Heart left ventricle (tissue), 16 donors: Measurements from ENCODE around the gene DPAGT1. TPM values are rescaled to one million over a fixed set of nuclear protein-coding genes. Genes with fewer than 3 reads are reported as not detected.
"Not testable (repeated sequence)": the region's sequence is repeated elsewhere in the genome, so short reads cannot be mapped to it uniquely, and the experiment has no call there.

Experiments
- ATAC-seq, 4 donors: fragments of 200-7000 bp; cut with Tn5 transposase; one replicate each; pipeline ENCODE4 v1.9.1; 2020 to 2022; ENCODE audit warnings: moderate library complexity in 4 of 4, mild to moderate bottlenecking in 3 of 4, moderate number of reproducible peaks in 1 of 4
- DNase-seq, 5 donors: peaks; one replicate each; pipeline ENCODE4 v3.0.0-alpha.2; 2020
- H3K27ac ChIP-seq, 12 donors: fragments of 200-600 bp; sonication (generic) in 4 of 12; one replicate each; pipeline versions ENCODE4 v1.5.0 to v1.8.0; 2016 to 2022; ENCODE audit warnings: mild to moderate bottlenecking in 2 of 12
- H3K27me3 ChIP-seq, 9 donors: fragments of 200-600 bp; sonication (generic) in 2 of 9; one replicate each; pipeline versions ENCODE4 v1.5.1 to v1.8.0; 2016 to 2022; ENCODE audit warnings: mild to moderate bottlenecking in 3 of 9
- H3K36me3 ChIP-seq, 9 donors: fragments of 200-600 bp; sonication (generic) in 2 of 9; one replicate each; pipeline versions ENCODE4 v1.5.0 to v1.8.0; 2018 to 2022; ENCODE audit warnings: mild to moderate bottlenecking in 2 of 9
- H3K4me1 ChIP-seq, 12 donors: fragments of 200-600 bp; sonication (generic) in 4 of 12; one replicate each; pipeline versions ENCODE4 v1.5.0 to v1.8.0; 2016 to 2022; ENCODE audit warnings: mild to moderate bottlenecking in 3 of 12
- H3K4me3 ChIP-seq, 12 donors: fragments of 200-600 bp; sonication (generic) in 4 of 12; one replicate each; pipeline versions ENCODE4 v1.5.0 to v1.8.0; 2017 to 2022; ENCODE audit warnings: mild to moderate bottlenecking in 9 of 12, moderate library complexity in 4 of 12
- H3K9me3 ChIP-seq, 12 donors: fragments of 200-600 bp; sonication (generic) in 4 of 12; one replicate each; pipeline versions ENCODE4 v1.5.0 to v1.8.0; 2016 to 2022; ENCODE audit warnings: mild to moderate bottlenecking in 1 of 12
- POLR2A ChIP-seq, 2 donors: fragments of 450-650 bp; IDR thresholded peaks; one replicate each; pipeline ENCODE4 v1.6.1; 2017; ENCODE audit warnings: antibody characterized with exemption in 2 of 2, mild to moderate bottlenecking in 2 of 2, moderate library complexity in 2 of 2
- WGBS, 4 donors: extraction: QIAGEN DNeasy Blood & Tissue Kit in 2 of 4; methylation state at CpG; one replicate each; pipeline versions ENCODE4 v1.1.5 to v1.1.7; 2013 to 2018; 5-methylcytosine and 5-hydroxymethylcytosine counted together
- intact Hi-C, 10 donors: fragments of 100-400 bp; cut with DNase I; formaldehyde crosslinking; loops; one replicate each; pipeline versions ENCODE4 v1.11.1 to v1.14.2; 2022
- polyA plus RNA-seq, 2 donors: library from polyadenylated mRNA; stranded (reverse); fragments of 200-250 nt; gene quantifications; one replicate each; pipeline ENCODE4 v1.2.3, GENCODE V29; 2013
- total RNA-seq, 9 donors: library from RNA; depleted of rRNA in 2 of 9; stranded (reverse); fragments of >200 nt in 2 of 9; fragmentation: NEBNext Ultra II Directional in 3 of 9; extraction: Animal tissue kit (Norgen Biotek cat#: 25700) in 3 of 9; gene quantifications; one replicate each; pipeline versions ENCODE4 v1.1.0 to v1.2.4, GENCODE V29; 2016 to 2023
- TF ChIP-seq, protein P1 (sequence below), 12 donors: fragments of 200-600 bp; sonication (generic) in 4 of 12; IDR thresholded peaks; one replicate each; pipeline versions ENCODE4 v1.5.0 to v1.8.0; 2018 to 2022; ENCODE audit warnings: antibody characterized with exemption in 12 of 12, mild to moderate bottlenecking in 5 of 12
- donor health status: ischemic (EF 13 %, LVEDD 7.1; RV severe dilation, severe dysfunction).
- donor health status: healthy with polysubstance abuse.
- donor health status: DM: no; HTN: yes; CAD: no.
- donor health status: DM: no; HTN: no; CAD: no.
- donor health status: ischemic (EF 25% LVEDD 6.9; RV normal size, moderate dysfunction).
- donor health status: ischemic (EF 25% LVEDD 5.7; RV mildly dilated, moderate dysfunction).
- donor health status: healthy.
- donor health status: DM: yes; HTN: yes; CAD: no.
- donor health status: ischemic (EF 35%, LVEDD 5.7; RV mildly dilated, moderate dysfunction).
- donor health status: nonischemic (EF 11% LVEDD 7.7; RV severe dilation, severe dysfunction).
- donor health status: DM: yes; HTN: yes; CAD: no.
- donor health status: PGD.
- donor health status: ischemic (EF 29% LVEDD 5.4; RV normal size, mild dysfunction).
- donor health status: nonischemic (EF 23%, LVEDD 6.1; RV moderate dilation, normal function).

Gene DPAGT1
- total and polyA plus RNA-seq, 11 donors: 11.2 to 32.9 (median 16.5) TPM

DNA sequence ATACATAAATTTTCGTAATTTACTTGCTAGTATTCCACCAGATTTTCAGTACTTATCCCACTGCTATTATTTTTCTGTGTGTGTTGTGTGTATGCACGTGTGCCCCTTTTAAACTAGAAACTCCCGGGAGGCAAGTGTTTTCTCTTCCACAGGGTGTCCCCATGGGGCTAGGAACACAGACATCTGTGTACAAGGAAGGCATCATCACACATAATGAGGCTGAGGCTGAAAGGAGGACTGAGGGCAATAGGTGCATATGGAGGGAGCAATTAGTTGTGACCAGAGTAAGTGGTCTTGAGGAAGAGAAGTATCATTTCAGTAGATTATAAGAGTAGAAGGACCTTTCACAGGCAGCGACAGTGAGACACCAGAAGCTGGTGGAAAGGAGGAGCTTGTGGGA is 2.1 kb upstream of the DPAGT1 start:
- intact Hi-C loops: loop anchor here in 4 of 10 donors (2.0 to 10.0 kb wide), 5 partner anchors 37 to 231 kb away; partner anchors contain the start of genes MCAM (in 1 of the 4), RNF26 (in 1 of the 4) and VPS11 (in 1 of the 4)
- Histone ChIP-seq H3K27ac (peak overlapping the region in 6 of 12 donors; percentile 23 to 97 (median 94)), H3K36me3 (peaks cover 0 to 3% (median 0%) of the 10 kb centered on the region in 9 donors), H3K27me3 (no peaks in the 10 kb centered on the region), H3K4me3 (no peak overlapping the region), H3K4me1 (peaks cover 8 to 53% (median 42%) of the 10 kb centered on the region in 12 donors), H3K9me3 (no peaks in the 10 kb centered on the region)
- 54 to 58% (median 55%) methylated on average over 4 of the region's 4 CpGs for WGBS, 4 donors
- no peak for DNase-seq
- ATAC-seq: no peak
- TF ChIP-seq, protein P1, sequence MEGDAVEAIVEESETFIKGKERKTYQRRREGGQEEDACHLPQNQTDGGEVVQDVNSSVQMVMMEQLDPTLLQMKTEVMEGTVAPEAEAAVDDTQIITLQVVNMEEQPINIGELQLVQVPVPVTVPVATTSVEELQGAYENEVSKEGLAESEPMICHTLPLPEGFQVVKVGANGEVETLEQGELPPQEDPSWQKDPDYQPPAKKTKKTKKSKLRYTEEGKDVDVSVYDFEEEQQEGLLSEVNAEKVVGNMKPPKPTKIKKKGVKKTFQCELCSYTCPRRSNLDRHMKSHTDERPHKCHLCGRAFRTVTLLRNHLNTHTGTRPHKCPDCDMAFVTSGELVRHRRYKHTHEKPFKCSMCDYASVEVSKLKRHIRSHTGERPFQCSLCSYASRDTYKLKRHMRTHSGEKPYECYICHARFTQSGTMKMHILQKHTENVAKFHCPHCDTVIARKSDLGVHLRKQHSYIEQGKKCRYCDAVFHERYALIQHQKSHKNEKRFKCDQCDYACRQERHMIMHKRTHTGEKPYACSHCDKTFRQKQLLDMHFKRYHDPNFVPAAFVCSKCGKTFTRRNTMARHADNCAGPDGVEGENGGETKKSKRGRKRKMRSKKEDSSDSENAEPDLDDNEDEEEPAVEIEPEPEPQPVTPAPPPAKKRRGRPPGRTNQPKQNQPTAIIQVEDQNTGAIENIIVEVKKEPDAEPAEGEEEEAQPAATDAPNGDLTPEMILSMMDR (IDR thresholded peaks at IDR 0.05): no peak
- TF ChIP-seq POLR2A (IDR thresholded peaks at IDR 0.05): no peak

DNA sequence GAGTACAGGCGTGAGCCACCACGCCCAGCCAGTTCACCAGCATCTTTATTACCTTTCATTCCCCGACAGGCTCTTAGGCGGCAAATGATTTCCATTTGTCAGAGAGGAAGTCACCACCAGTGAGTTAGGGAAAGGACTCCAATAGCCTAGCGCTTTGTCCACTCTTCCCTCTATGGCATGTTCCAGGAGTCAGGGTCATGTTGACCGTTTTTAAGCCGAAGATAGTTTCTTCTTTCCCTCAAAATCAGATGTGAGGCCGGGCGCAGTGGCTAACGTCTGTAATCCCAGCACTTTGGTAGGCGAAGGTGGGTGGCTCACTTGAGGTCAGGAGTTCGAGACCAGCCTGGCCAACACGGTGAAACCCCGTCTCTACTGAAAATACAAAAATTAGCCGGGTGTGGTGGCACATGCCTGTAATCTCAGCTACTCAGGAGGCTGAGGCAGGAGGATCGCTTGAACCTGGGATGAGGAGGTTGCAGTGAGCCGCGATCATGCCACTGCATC is 1.6 kb upstream of the DPAGT1 start:
- H3K27me3 ChIP-seq, H3K9me3 ChIP-seq, ATAC-seq, H3K36me3 ChIP-seq, DNase-seq: not testable (repeated sequence)
- Histone ChIP-seq H3K4me3 (peak overlapping the region in 11 of 12 donors; percentile 38 to 94 (median 86)), H3K27ac (peak overlapping the region; percentile 78 to 97 (median 92)), H3K4me1 (peaks cover 8 to 47% (median 38%) of the 10 kb centered on the region in 12 donors)
- WGBS, 4 donors: 77 to 82% (median 80%) methylated on average over 17 to 18 of the region's 18 CpGs
- intact Hi-C loops: loop anchor here in 4 of 10 donors (2.0 to 10.0 kb wide), 5 partner anchors 36 to 232 kb away; partner anchors contain the start of genes MCAM (in 1 of the 4), RNF26 (in 1 of the 4) and VPS11 (in 1 of the 4)

- Histone ChIP-seq H3K4me3 (peak overlapping the region; percentile 56 to 94 (median 84)), H3K4me1 (peaks cover 8 to 36% (median 27%) of the 10 kb centered on the region in 12 donors), H3K27ac (peak overlapping the region; percentile 78 to 97 (median 92)), H3K27me3 (no peaks in the 10 kb centered on the region), H3K36me3 (peaks cover 0 to 29% (median 21%) of the 10 kb centered on the region in 9 donors), H3K9me3 (no peaks in the 10 kb centered on the region)
- WGBS, 4 donors: 2 to 3% (median 2%) methylated on average over 17 to 29 of the region's 29 CpGs
- intact Hi-C loops: loop anchor here in 4 of 10 donors (5.0 to 10.0 kb wide), 4 partner anchors 96 to 234 kb away; partner anchors contain the start of genes MCAM (in 1 of the 4) and RNF26 (in 1 of the 4)
- TF ChIP-seq POLR2A (IDR thresholded peaks at IDR 0.05): no peak
- TF ChIP-seq, protein P1 (IDR thresholded peaks at IDR 0.05): no peak
- ATAC-seq (peak; percentile 5 to 23 (median 10)), DNase-seq (peak in 1 of 5 donors; percentile 70)
Measured at GRCh38 chr11:119100994-119101758, 477 bp downstream of the DPAGT1 start.

DNA sequence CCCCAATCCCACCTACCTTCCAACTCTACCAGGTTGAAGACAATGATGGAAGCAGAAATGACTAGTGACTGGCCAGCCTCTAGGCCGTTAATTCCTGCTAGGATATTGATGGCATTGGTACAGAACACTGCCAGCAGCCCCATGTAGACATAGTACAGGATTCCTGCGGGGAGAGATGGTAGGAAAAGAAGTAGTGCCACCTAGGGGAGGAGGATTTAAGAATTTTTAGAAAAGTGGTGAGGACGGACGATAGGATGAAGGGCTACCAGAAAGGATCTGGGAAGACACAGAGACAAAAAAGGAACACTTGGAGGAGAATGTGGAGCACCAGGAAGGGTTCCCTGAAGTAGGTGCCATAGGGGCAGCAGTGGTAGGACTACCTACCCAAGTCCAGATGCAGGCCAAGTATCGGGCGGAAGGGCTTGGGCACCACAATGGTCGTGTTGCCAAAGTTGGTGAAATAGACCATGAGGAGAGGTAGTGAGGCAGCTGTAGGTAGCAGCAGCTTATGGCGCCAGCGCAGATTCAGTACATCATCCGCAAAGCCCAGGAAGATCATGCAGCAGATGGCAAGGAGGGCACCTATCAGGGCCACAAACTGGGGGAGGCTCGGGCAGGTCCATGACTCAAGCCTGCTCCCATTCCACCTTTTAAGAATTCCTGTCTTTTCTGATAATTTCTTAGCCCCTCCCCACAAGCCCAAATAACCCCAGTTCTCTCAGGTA is 1.2 kb downstream of the DPAGT1 start:
- Histone ChIP-seq H3K4me3 (peak overlapping the region in 11 of 12 donors; percentile 56 to 94 (median 86)), H3K27ac (no peak overlapping the region), H3K27me3 (no peaks in the 10 kb centered on the region), H3K9me3 (no peaks in the 10 kb centered on the region), H3K4me1 (peaks cover 8 to 39% (median 28%) of the 10 kb centered on the region in 12 donors), H3K36me3 (peaks cover 0 to 30% (median 21%) of the 10 kb centered on the region in 9 donors)
- ATAC-seq (no peak), DNase-seq (no peak)
- no peak for TF ChIP-seq POLR2A (IDR thresholded peaks at IDR 0.05)
- TF ChIP-seq, protein P1 (IDR thresholded peaks at IDR 0.05): peak in 4 of 12 donors; percentile 7 to 16 (median 11)
- intact Hi-C loops: loop anchor here in 4 of 10 donors (5.0 to 10.0 kb wide), 4 partner anchors 97 to 234 kb away; partner anchors contain the start of genes MCAM (in 1 of the 4) and RNF26 (in 1 of the 4)
- 50 to 58% (median 54%) methylated on average over 11 of the region's 11 CpGs for WGBS, 4 donors
